Esophagus muscularis mucosa (tissue), 4 donors: Measurements from ENCODE around the gene ISY1.

Experiments
- EP300 ChIP-seq: sonication (generic); formaldehyde crosslinking; IDR thresholded peaks from one replicate; pipeline ENCODE4 v1.6.1; 2017; ENCODE audit warnings: antibody characterized with exemption
- POLR2A ChIP-seq: fragments of 450-650 bp; IDR thresholded peaks from one replicate; pipeline ENCODE4 v1.6.1; 2017; ENCODE audit warnings: antibody characterized with exemption, moderate library complexity, mild to moderate bottlenecking, low read depth
- POLR2AphosphoS5 ChIP-seq, 2 donors: sonication (generic); formaldehyde crosslinking; IDR thresholded peaks; one replicate each; pipeline ENCODE4 v1.6.1; 2017; ENCODE audit warnings: antibody characterized with exemption in 2 of 2
- TF ChIP-seq, protein P1 (sequence below), 3 experiments: fragments of 200-600 bp in 2 of 3; fragments of 450-650 bp in 1 of 3; sonication (generic) in 2 of 3; IDR thresholded peaks; one replicate each; pipeline ENCODE4 v1.5.1; 2017 to 2019; ENCODE audit warnings: antibody characterized with exemption in 3 of 3, mild to moderate bottlenecking in 2 of 3, moderate library complexity in 1 of 3

DNA sequence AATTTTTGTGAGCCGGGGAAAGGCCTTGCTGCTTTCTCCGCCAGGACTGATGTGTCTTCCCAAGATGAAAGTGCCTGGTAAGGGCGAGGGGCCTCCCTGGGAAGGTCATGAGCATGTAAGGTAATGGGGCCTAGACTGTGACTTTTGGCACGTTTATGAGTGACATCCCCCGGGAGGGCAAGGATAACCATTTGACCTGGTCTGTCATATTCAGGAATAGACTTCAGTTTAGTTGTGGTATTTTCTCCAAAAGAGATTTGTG lies 23.5 kb upstream of the ISY1 start:
- TF ChIP-seq EP300, result no peak
- TF ChIP-seq, protein P1, sequence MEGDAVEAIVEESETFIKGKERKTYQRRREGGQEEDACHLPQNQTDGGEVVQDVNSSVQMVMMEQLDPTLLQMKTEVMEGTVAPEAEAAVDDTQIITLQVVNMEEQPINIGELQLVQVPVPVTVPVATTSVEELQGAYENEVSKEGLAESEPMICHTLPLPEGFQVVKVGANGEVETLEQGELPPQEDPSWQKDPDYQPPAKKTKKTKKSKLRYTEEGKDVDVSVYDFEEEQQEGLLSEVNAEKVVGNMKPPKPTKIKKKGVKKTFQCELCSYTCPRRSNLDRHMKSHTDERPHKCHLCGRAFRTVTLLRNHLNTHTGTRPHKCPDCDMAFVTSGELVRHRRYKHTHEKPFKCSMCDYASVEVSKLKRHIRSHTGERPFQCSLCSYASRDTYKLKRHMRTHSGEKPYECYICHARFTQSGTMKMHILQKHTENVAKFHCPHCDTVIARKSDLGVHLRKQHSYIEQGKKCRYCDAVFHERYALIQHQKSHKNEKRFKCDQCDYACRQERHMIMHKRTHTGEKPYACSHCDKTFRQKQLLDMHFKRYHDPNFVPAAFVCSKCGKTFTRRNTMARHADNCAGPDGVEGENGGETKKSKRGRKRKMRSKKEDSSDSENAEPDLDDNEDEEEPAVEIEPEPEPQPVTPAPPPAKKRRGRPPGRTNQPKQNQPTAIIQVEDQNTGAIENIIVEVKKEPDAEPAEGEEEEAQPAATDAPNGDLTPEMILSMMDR (IDR thresholded peaks at IDR 0.05), result no peak
- no peak for TF ChIP-seq POLR2A
- no peak for TF ChIP-seq POLR2AphosphoS5 (IDR thresholded peaks at IDR 0.05)
